ENCODE measurements around the gene FAM171A1.
A peak's percentile ranks its signal among the peaks of the same experiment; 100 is the strongest.

The FAM171A1 gene

GRCh38 chr10:15242261-15242840 lies 128.7 kb downstream of the FAM171A1 start:
- DNase-seq (ENCODE audit: low spot score) = no peak

DNA sequence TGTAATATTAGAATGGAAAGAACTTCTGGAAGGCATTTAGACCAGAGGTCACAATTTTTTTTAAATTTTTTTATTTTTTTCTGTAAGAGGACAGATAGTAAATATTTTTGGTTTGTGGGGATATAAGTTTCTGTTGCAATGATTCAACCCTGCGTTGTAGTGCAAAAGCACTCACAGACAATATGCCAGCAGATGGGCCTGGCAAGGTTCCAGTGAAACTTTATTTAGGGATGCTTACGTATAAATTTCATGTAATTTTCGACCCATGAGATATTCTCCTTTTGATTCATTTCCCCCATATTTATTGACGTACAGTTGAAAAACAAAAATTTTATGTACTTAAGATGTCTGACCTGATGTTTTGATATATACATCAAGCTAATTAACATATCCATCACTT lies 129.8 kb downstream of the FAM171A1 start:
- DNase-seq (ENCODE audit: low spot score) = no peak

DNA sequence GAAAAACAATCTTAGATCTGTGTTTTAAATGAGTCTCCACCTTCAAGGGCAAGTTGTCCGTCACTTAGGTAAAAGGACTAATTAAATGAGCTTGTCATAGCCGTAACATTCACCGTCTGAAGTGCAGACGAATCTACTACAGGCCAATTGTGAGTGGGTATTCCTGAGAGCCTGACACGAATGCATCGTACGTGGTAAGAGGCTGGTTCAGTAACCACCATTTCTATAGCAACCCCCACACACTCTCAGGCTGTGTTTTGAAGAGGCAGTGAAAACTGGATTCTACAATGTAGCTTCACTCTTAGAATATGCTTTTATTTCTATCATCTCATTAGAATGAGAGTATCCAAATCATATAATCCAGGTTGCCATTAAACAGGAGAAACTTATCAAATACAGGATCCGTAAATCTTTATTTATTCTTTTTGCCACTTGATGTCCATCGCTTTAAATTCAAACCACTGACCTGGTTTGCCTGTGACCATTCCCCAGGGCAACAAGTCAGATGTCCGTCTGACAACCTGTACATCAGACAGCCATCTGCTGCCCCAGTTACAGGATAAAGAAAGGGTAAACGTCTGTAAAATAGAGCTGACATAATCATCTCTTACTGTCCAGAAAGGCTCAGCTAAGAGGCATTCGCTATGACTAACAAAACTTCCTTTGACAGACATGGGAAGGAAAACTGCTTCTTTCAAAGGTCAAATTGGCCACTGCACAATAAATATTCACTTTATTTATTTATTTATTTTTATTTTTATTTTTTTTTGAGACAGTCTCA lies 132.3 kb downstream of the FAM171A1 start:
- no peak for DNase-seq (ENCODE audit: low spot score)

DNA sequence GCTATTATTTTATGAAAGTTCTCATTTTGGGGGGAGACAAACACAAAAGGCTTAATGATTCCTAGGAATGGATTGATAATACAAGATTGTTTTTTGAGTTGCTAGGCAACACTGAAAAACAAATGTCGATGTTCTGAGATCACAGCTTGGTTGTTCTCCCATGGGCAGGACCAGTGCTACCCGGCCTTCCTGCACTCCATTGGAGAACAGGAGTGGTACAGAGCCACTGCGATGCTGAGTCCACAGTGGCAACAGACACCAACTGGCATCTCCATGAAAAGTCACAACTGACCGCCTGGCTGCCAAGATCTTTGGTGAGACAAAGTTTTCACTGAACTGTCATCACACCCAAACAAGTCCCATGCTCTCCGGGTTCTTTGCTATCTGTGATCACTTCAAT lies 133.7 kb downstream of the FAM171A1 start:
- no peak for DNase-seq (ENCODE audit: low spot score)

GRCh38 chr10:15236340-15236739 lies 134.7 kb downstream of the FAM171A1 start:
- DNase-seq (ENCODE audit: low spot score) = no peak

GRCh38 chr10:15232279-15232678 lies 138.8 kb downstream of the FAM171A1 start:
- no peak for DNase-seq (ENCODE audit: low spot score)

DNA sequence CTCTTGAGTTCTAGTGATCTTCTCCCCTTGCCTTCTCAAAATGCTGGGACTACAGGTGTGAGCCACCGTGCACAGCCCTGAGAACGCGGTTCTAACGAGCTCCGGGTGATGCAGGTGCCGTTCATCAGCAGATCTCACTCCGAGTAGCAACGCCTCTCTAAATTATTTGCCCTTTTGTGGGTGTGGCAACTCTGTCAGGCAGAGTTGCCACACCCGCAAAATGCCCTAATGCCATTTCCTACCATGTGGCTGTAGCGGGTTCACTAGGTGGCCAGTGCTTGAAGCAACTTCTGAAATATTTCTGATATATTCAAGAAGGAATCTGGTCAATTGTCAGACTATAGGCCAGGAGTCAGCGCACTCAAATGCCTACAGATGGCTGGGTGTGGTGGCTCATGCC lies 139.7 kb downstream of the FAM171A1 start:
- no peak for DNase-seq (ENCODE audit: low spot score)

DNA sequence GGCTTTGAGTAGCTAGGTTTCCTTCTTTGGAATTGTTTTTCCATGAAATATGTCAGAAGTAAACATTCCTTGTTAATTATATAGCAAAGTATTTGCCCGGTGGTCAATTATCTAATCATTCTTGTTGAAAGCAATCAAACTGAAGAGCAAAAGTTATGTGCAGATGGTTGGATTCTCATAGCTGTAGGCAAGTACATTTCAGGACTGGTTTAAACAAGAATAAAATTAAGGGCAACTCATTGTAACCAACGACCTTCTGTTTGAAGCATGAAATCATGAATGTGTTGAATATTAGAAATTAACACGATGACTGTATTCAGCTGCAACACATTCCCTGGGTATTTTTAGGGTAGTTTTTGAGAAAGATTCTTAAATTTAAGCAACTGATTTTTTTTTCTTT lies 140.8 kb downstream of the FAM171A1 start:
- no peak for DNase-seq (ENCODE audit: low spot score)

- DNase-seq (ENCODE audit: low spot score) = no peak
These were observed 141.8 kb downstream of the FAM171A1 start for GRCh38 chr10:15229268-15229667.

DNA sequence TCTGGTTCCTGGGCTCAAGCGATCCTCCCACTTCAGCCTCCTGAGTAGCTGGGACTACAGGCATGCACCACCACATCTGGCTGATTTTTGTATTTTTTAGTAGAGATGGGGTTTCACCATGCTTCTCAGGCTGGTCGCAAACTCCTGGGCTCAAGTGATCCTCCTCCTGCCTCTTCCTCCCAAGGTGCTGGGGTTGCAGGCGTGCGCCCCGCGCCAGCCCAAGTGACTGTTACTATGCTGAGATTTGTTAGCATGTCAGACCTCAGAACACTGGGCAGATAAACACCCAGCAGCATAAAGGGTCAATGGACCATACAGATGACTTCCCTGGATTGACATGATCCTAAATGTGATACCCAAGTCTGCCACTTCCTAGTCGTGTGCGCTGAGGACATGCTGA lies 142.7 kb downstream of the FAM171A1 start:
- DNase-seq (ENCODE audit: low spot score) = no peak

GRCh38 chr10:15227611-15228372 lies 143.3 kb downstream of the FAM171A1 start:
- DNase-seq (ENCODE audit: low spot score) = no peak

DNA sequence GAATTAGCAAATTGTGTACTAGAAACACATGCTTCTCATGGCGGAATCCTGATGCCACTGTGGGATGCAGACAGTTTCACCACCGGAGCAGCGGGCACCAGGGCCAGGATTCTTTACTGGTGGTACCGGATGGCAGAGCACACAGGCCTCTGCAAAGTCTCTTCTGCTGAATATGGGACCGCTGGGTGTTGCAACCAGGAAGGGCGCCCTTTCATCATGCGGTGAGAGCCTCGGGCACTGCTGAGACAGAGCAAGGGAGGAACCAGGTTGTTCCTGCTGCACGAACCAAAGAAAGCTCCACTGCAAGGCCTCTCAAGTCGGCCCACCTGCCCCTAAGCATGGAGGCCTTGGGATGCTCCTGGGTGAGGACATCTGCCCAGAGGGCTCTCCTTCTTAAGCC lies 145.6 kb downstream of the FAM171A1 start:
- DNase-seq (ENCODE audit: low spot score) = no peak

DNA sequence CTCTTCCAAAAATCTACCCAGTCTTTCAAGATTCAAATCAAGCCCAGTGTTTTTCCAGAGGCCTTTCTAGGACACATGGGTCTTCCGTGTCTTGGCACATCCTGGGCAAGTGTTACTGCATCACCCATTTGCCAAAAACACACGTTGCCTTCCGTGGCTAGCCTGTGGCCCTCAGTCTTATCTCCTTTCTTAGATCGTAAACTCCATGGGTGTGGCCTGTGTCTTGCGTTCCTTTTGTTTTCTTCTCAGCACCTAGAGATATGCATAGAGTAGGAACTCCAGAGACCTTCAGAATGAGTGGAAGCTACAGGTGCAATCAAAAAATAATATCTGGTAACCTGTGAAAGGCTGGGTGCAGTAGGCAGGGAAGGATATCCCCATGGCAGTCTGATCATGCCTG lies 146.1 kb downstream of the FAM171A1 start:
- no peak for DNase-seq (ENCODE audit: low spot score)

DNA sequence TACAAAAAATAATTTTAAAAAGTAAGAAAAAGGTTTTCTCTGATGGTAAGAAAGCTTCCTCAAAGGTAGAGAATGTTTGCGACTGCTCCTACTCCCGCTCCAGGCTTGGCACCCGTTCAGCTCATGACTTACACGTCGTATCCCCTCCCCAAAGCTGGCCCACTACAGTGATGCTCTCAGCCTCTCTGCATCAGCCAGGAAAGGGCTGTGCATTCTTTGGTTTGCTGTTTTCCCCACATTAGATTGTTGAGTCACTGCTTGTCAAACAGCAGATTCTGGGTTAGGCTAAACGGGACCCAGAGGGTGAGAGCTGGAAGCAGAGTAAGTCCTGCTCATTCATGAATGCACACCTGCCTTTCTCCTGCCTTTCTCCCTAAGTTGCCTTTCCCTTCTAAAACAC lies 147.9 kb downstream of the FAM171A1 start:
- no peak for DNase-seq (ENCODE audit: low spot score)

GRCh38 chr10:15222511-15222910 lies 148.6 kb downstream of the FAM171A1 start:
- DNase-seq (ENCODE audit: low spot score) = no peak

- no peak for DNase-seq (ENCODE audit: low spot score)
These were observed 150.6 kb downstream of the FAM171A1 start for GRCh38 chr10:15220445-15220844.

DNA sequence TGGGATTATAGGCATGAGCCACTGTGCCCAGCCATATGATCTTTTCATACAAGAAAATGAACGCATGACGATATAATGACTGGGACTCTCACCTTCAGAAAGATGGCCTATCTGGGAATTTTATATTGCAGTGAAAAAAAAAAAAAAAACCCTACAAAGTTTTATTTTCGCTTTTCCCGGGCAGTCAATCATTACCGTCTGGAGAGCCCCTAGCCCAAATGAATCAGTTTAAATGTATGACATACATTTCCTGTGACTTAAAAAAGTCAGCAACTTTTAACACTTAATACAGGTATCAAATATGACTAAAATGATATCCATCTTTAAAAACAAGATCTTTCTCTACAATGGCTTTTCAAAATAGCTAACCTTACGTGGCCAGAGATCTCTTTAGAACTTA lies 154.4 kb downstream of the FAM171A1 start:
- DNase-seq (ENCODE audit: low spot score) = no peak

GRCh38 chr10:15214237-15214636 lies 156.9 kb downstream of the FAM171A1 start:
- DNase-seq (ENCODE audit: low spot score) = no peak

- DNase-seq (ENCODE audit: low spot score) = no peak
These were observed 157.6 kb downstream of the FAM171A1 start for GRCh38 chr10:15213461-15213861.

DNA sequence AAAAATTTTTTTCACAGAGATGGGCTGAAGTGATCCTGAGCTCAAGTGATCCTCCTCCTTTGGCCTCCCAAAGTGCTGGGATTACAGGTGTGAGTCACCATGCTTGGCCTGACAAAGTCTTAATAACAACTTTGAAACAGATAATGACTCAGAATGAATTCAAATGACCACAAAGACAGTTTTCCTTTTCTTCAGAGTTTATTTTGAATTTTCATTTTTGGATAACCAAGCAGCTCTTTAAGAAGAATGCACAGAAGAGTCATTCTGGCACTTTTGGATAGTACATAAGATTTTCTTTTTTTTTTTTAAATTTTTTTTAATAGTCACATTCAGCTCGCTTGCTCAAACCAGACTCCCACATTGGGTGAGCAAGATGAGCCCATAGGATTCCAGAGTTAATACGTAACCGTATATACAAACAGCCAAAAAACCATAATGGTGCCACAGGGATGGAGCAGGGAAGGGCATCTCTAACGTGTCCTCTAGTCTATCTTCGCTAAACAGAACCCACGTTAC lies 159.6 kb downstream of the FAM171A1 start:
- no peak for DNase-seq (ENCODE audit: low spot score)

- no peak for DNase-seq (ENCODE audit: low spot score)
These were observed 160.6 kb downstream of the FAM171A1 start for GRCh38 chr10:15210521-15210920.

DNA sequence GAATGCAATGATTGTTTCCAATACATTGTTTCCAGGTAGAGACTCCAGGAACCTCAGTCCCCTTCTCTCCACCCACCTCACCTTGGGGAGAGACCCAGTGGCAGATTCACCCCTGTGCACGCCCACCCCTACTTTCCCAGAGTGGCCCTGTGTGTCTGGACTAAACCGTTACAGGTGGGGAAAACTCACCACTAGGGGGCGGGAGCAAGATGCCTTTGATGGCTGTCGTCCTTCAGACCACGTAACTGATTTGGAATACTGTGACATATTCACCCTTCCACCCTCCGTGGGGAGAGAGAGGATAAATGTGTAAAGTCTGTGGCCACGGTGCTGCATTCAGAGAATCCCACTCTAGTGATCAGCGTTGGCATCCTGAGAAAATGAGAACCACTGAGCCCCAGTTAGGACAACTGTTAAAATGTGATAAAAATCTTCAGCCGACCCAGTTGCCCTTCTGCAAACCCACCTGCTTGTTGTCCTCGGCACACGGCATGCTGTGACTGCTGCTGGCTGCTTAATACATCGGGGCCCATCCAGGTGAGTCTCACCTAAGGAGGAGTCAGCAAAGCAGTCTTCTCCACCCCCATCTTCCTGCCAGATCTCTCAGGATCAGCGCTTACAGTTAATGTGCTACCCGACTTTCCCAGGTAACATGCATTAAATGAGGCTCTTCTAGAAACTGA lies 161.1 kb downstream of the FAM171A1 start:
- DNase-seq (ENCODE audit: low spot score) = peak; percentile 63
